HAP-1 (cell line): Measurements from ENCODE around the gene GULP1.

Experiments
- DNase-seq, 2 experiments: peaks; one replicate each; pipeline ENCODE4 v3.0.0-alpha.2; 2016 to 2020; ENCODE audit warnings: low spot score in 2 of 2
- H3K27me3 ChIP-seq: fragments of 250-450 bp; sonication (Bioruptor Pico); 2 replicates; pipeline ENCODE4 v1.5.1; 2020; ENCODE audit warnings: low read depth, mild to moderate bottlenecking, moderate library complexity
- H3K36me3 ChIP-seq: fragments of 250-450 bp; sonication (Bioruptor Pico); replicated peaks from 2 replicates; pipeline ENCODE4 v1.5.1; 2020; ENCODE audit warnings: mild to moderate bottlenecking
- H3K4me1 ChIP-seq: fragments of 250-450 bp; sonication (Bioruptor Pico); 2 replicates; pipeline ENCODE4 v1.5.1; 2020; ENCODE audit warnings: mild to moderate bottlenecking
- H3K4me3 ChIP-seq: fragments of 250-450 bp; sonication (Bioruptor Pico); 2 replicates; pipeline ENCODE4 v1.5.1; 2020; ENCODE audit warnings: mild to moderate bottlenecking, moderate library complexity
- H3K9me3 ChIP-seq: fragments of 250-450 bp; sonication (Bioruptor Pico); 2 replicates; pipeline ENCODE4 v1.5.1; 2020; ENCODE audit warnings: mild to moderate bottlenecking, moderate library complexity
- in situ Hi-C: fragments of 300-500 bp; cut with MboI; formaldehyde crosslinking; loops from 3 replicates; pipeline ENCODE4 v1.14.3; 2020; ENCODE audit warnings: low sequenced_read_pairs, inconsistent platforms, mixed read lengths

Gene GULP1, protein sequence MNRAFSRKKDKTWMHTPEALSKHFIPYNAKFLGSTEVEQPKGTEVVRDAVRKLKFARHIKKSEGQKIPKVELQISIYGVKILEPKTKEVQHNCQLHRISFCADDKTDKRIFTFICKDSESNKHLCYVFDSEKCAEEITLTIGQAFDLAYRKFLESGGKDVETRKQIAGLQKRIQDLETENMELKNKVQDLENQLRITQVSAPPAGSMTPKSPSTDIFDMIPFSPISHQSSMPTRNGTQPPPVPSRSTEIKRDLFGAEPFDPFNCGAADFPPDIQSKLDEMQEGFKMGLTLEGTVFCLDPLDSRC

DNA sequence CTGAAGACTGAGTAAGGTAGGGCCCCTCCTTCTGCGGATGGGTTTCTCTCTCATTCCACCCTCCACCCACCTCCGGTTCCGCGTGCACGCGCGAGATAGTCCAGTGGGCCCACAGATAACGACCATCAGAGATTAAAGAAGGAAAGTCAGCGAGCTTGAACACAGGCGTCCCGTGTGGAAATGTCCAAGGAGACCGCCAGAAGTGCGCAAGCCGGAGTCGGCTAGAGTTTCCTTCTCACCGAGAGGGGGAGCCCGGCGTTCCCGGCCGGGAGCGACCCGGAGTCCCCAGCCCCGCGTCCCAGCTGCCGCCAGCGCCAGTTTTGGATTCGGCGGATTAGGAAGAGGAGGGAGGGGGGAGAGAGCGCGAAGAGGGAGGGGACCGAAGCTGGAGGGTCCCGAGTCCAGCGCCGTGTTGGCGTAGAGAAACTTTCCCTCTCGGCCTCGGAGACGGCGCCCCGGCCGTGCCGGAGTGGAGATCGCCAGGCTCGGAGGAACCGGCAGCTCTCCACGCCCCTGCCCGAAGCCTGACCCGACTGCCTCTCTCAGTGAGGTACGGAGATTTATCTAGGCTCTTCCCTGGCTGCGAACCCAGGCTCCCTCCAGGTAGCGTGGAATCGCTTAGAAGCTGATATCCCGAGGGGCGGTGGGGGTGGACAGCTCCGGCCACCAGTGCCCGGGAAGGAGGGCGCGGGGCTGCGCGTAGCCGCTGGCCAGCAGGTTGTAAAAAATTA lies at the start of gene GULP1:
TSS of gene GULP1 (plus strand) at position 258 of the 731 bp plus-strand sequence. CDS start 185,829 bp downstream, outside the sequence.
- H3K36me3 ChIP-seq = no peaks in the 10 kb centered on the region; the same call in 1 of the 2 replicates
- peak within 1 kb of the TSS; percentile 75 for H3K4me3 ChIP-seq
- H3K9me3 ChIP-seq = no peaks in the 10 kb centered on the region
- peak; percentile 78 to 90 for DNase-seq
- in situ Hi-C loops = no loop called here
- H3K27me3 ChIP-seq = no peaks in the 10 kb centered on the region
- peaks cover 20% of the 10 kb centered on the region for H3K4me1 ChIP-seq

DNA sequence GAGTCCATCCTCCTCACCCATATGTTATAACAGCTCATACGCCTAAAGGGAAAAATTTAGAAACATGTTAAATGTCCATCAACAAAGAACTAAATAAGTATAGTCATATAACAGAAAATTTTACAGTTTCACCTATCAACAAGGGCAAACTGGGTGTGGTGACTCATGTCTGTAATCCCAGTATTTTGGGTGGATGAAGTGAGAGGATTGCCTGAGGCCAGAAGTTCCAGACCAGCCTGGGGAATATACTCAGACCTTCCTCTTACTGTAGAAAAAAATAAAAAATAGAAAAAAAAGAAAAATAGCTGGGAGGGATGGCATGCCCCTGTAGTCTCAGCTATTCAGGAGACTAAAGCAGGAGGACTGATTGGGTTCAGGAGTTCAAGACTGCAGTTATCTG lies 48.3 kb upstream of the GULP1 start:
- DNase-seq = no peak
- no peak overlapping the region for H3K4me3 ChIP-seq
- no peaks in the 10 kb centered on the region for H3K9me3 ChIP-seq
- in situ Hi-C loops = no loop called here
- H3K36me3 ChIP-seq = no peaks in the 10 kb centered on the region
- no peaks in the 10 kb centered on the region for H3K27me3 ChIP-seq
- H3K4me1 ChIP-seq = no peaks in the 10 kb centered on the region

DNA sequence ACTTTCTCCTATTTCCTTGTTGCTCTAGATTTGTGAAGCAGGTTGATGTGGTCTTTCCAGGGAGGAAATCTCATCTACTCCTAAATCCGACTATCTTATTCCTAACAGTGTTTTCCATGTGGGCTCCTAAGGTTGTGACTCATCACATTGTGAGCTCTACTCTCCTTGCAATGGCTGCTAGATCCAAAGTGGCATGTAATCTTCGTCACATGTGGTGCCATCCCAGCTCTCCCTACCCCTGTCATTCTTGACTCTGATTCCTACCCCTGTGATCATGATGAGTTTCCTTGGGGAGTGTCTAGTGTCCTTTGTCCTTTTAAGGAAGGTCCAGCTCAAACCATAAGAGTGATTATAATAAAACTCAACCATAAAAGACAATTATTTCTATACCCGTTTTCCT lies 47.3 kb upstream of the GULP1 start:
- no peak for DNase-seq
- Histone ChIP-seq H3K9me3 (no peaks in the 10 kb centered on the region), H3K4me3 (no peak overlapping the region), H3K4me1 (no peaks in the 10 kb centered on the region), H3K27me3 (no peaks in the 10 kb centered on the region), H3K36me3 (no peaks in the 10 kb centered on the region)
- in situ Hi-C loops = no loop called here

DNA sequence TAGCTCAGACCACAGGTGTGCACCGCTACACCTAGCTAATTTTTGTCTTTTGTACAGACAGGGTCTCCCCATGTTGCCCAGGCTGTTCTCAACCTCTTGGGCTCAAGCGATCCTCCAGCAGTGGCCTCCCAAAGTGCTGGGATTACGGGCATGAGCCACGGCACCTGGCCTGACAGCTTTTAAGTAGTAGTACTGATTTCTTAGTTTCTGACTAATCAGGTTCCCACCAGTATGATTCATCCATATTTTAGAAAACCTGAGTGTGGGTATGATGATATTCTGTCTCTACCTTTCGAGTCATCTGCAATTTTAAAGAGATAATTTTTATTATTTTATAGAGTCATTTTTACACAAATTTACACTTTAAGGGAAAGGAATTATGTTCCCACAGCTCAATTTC lies 46.4 kb upstream of the GULP1 start:
- Histone ChIP-seq H3K4me3 (no peak overlapping the region), H3K4me1 (no peaks in the 10 kb centered on the region), H3K27me3 (no peaks in the 10 kb centered on the region), H3K36me3 (no peaks in the 10 kb centered on the region), H3K9me3 (no peaks in the 10 kb centered on the region)
- DNase-seq = no peak
- in situ Hi-C loops = no loop called here

DNA sequence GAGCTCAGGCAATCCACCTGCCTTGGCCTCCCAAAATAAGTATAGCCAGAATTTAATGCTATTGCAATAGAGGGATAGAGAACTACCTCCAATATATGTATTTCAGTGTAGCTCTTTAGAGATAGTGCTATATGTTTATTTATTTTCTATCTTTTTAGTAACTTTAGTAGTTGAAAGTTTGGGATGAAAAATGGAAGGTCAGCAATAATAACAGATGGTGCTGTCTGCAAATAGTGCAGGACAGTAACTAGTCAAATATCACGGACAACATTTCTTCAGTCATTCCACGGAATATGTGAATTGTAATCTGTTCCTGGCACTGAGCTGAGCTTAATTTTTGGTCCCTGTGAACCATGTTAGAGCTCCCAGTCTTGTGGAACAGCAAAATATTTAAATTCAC lies 43.2 kb upstream of the GULP1 start:
- DNase-seq = no peak
- Histone ChIP-seq H3K36me3 (no peaks in the 10 kb centered on the region), H3K9me3 (no peaks in the 10 kb centered on the region), H3K27me3 (no peaks in the 10 kb centered on the region), H3K4me3 (no peak overlapping the region), H3K4me1 (no peaks in the 10 kb centered on the region)
- in situ Hi-C loops = no loop called here

DNA sequence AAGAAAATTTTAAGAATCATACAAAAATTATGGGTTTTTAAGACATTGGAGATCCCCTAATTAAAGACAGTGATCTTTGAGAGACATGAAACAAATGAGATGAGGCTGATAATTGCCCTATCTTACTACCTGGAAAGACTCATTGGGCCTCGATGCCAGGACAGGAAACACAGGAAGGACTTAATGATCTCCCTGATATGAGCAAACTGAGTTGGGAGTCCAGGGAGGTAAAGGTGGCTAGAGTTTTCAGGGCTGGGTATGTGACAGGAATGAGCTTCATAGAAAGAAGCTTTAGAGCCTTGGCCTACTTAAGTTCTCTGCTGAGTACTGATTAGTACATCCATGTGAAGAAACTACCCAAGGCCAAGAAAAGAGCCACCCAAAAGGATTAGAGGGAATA lies 40.6 kb upstream of the GULP1 start:
- H3K36me3 ChIP-seq = no peaks in the 10 kb centered on the region
- no peak overlapping the region for H3K4me3 ChIP-seq
- no peaks in the 10 kb centered on the region for H3K27me3 ChIP-seq
- H3K4me1 ChIP-seq = no peaks in the 10 kb centered on the region
- in situ Hi-C loops = no loop called here
- DNase-seq = no peak
- H3K9me3 ChIP-seq = no peaks in the 10 kb centered on the region

DNA sequence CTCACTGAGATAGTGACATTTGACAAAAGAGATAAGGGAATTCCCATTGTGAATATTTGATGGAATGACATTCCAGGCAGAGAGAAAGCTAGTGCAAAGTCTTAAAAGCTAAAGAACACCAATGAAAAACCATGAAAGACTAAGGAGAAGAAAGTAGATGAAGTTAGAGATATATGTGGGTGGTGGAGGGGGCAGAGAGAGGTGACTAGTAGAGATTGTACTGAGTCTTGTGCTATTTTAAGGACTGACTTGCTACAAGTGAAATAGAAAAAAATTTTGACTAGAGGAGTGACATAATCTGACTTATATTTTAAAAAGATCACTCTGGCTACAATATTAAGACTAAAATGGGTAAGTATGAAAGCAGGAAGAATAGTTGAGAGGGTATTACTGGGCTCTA lies 35.3 kb upstream of the GULP1 start:
- Histone ChIP-seq H3K4me1 (no peaks in the 10 kb centered on the region), H3K36me3 (no peaks in the 10 kb centered on the region), H3K4me3 (no peak overlapping the region), H3K9me3 (no peaks in the 10 kb centered on the region), H3K27me3 (no peaks in the 10 kb centered on the region)
- in situ Hi-C loops = no loop called here
- DNase-seq = no peak

DNA sequence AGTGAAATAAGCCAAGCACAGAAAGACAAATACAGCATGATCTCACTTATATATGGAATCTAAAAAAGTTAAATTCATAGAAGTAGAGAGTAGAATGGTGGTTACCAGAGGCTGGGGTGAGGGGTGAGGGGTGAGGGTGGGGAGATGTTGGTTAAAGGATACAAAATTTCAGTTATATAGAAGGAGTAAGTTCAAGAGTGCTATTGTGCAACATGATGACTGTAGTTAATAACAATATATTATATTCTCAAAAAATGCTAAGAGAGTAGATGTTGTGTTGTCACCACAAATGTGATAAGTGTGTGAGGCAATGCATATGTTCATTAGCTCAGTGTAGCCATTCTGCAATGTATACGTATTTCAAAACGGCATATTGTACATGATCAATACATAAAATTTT lies 26.4 kb upstream of the GULP1 start:
- no peaks in the 10 kb centered on the region for H3K27me3 ChIP-seq
- in situ Hi-C loops = no loop called here
- no peak for DNase-seq

DNA sequence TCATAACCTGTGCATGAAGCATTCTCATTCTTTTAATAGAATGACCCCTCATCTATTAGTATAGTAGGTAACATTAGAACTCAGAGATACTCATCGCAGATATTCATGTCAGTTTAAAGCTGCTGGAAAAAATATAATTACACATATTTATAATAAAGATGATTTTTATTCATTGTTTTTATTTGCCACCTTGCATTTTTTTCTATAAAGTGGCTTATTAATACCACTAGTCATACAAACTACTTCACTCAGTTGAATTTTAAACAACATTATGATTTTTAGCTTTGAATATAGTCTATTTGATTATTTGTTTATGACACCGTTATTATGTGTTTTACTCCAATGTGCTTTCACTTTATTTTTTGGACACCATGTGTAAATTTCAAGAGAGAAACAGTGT lies 23.9 kb upstream of the GULP1 start:
- H3K9me3 ChIP-seq = no peaks in the 10 kb centered on the region
- no peak overlapping the region for H3K4me3 ChIP-seq
- H3K36me3 ChIP-seq = no peaks in the 10 kb centered on the region
- no peak for DNase-seq
- in situ Hi-C loops = no loop called here
- no peaks in the 10 kb centered on the region for H3K4me1 ChIP-seq
- no peaks in the 10 kb centered on the region for H3K27me3 ChIP-seq

More for the DNA sequence above, 26.4 kb upstream of the GULP1 start:
- no peaks in the 10 kb centered on the region for H3K9me3 ChIP-seq
- no peaks in the 10 kb centered on the region for H3K36me3 ChIP-seq
- no peak overlapping the region for H3K4me3 ChIP-seq
- H3K4me1 ChIP-seq = no peaks in the 10 kb centered on the region

DNA sequence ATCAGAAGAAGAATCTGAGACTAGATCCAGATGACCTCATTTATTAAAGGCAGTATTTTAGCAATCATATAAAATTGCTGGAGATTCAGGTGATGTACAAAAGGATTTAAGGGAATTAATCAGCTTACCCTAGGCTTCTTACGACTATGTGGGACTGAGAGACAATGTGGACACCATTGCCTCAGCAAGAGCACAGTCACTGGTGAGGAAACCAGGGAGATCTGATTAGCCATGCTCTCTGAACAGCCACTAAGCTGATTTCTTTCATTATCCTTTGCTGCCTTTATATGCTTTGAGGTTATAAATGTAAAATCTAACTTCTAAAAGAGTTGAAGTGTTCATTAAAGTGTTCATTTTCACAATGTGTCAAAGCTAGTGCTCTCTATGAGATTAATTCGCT lies 22.7 kb upstream of the GULP1 start:
- H3K4me3 ChIP-seq = no peak overlapping the region
- H3K36me3 ChIP-seq = no peaks in the 10 kb centered on the region
- in situ Hi-C loops = no loop called here
- no peaks in the 10 kb centered on the region for H3K4me1 ChIP-seq
- no peaks in the 10 kb centered on the region for H3K27me3 ChIP-seq
- DNase-seq = no peak
- H3K9me3 ChIP-seq = no peaks in the 10 kb centered on the region

DNA sequence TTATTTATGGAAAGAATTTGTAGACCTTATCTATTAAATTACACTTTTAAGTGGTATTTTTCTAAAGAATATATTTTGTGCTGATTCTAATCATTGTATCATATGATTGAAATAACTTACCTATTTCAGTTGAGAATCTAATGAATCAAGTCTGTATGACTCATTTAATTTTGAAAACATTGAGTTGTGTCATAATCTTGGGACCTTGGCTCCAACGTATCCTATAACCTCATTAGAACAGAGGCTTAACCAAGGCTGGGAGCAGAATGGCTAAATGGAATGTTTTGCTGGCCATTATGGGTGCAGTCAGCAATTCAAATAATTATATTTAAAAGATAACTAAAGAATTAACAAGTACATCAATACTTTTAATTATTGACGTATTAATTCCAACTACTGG lies 19.6 kb upstream of the GULP1 start:
- Histone ChIP-seq H3K36me3 (no peaks in the 10 kb centered on the region), H3K27me3 (no peaks in the 10 kb centered on the region), H3K4me1 (peaks cover 24% of the 10 kb centered on the region), H3K9me3 (no peaks in the 10 kb centered on the region), H3K4me3 (no peak overlapping the region)
- in situ Hi-C loops = no loop called here
- no peak for DNase-seq

DNA sequence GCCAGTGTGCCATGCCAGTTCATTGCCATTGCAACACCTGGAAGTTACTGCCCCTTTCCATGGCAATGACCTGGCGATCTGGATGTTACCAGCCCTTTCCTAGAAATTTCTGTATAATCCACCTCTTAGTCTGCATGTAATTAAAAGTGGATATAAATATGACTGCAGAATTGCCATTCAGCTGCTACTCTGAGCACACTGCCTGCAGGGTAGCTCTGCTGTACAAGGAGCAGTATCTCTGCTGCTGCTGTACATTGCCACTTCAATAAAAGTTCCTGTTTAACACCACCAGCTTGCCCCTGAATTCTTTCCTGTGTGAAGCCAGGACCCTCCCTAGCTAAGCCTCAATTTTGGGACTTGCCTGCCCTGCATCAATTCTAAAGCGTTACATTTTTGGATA lies 17.4 kb upstream of the GULP1 start:
- Histone ChIP-seq H3K4me1 (peaks cover 29% of the 10 kb centered on the region), H3K36me3 (no peaks in the 10 kb centered on the region), H3K27me3 (no peaks in the 10 kb centered on the region), H3K9me3 (no peaks in the 10 kb centered on the region), H3K4me3 (no peak overlapping the region)
- in situ Hi-C loops = no loop called here
- DNase-seq = no peak

DNA sequence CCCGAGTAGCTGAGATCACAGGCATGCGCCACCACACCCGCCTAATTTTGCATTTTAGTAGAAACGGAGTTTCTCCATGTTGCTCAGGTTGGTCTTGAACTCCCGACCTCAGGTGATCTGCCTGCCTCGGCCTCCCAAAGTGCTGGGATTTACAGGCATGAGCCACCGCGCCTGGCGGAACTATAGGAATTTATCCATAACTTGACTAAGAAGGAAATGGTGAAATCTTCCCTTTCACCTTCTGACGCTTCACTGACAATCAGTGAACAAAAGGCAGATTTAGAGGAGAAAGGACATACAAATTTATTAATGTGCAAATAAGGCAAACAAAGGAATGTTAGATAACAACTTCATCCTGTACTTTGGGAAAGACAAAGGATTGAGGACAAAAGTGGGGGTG lies 15.4 kb upstream of the GULP1 start:
- in situ Hi-C loops = no loop called here
- peaks cover 29% of the 10 kb centered on the region for H3K4me1 ChIP-seq
- H3K4me3 ChIP-seq = no peak overlapping the region
- DNase-seq = peak; percentile 50 to 72
- no peaks in the 10 kb centered on the region for H3K36me3 ChIP-seq
- H3K27me3 ChIP-seq = no peaks in the 10 kb centered on the region
- H3K9me3 ChIP-seq = no peaks in the 10 kb centered on the region

DNA sequence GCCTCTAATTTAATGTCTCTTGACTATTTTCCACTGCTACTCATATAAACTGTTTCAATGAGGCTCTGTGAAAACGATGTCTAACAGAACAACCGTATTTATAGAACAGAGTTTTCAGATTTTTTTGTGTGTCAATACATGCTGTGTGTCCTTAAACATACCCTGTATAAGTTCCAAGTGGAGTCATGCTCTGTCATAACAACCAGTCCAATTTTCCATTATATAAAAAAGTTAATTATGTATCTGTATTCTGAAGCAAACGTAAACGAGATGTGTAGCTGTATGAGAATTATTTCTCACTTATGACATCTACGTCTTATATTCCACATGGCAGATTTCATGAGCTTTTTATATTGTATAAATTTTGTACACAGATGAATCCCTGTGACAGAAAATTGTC lies 13.9 kb upstream of the GULP1 start:
- Histone ChIP-seq H3K9me3 (no peaks in the 10 kb centered on the region), H3K27me3 (no peaks in the 10 kb centered on the region), H3K4me3 (no peak overlapping the region), H3K36me3 (no peaks in the 10 kb centered on the region), H3K4me1 (peaks cover 29% of the 10 kb centered on the region)
- in situ Hi-C loops = no loop called here
- no peak for DNase-seq
